GM12878 (cell line): ENCODE data around the gene FLAD1. TPM values are rescaled to one million over a fixed set of nuclear protein-coding genes. Genes with fewer than 3 reads are reported as not detected.
"Not testable (repeated sequence)": the region's sequence is repeated elsewhere in the genome, so short reads cannot be mapped to it uniquely, and the experiment has no call there.

ENCODE experiments used
- ATAC-seq: fragments of 200-7000 bp; cut with Tn5 transposase; 3 replicates; pipeline ENCODE4 v1.9.1; 2020; ENCODE audit warnings: mild to moderate bottlenecking, moderate library complexity
- BruUV-seq: library from RNA; stranded (reverse); fragments of 400-500 nt; replicated peaks from 2 replicates; lab custom pipeline; 2021; lab: Mats Ljungman, UMichigan
- CTCF ChIA-PET: fragments of 300-600 bp; sonication (Branson Sonifier 250); formaldehyde crosslinking; extraction: SDS; loops from one replicate; lab custom pipeline; 2021; ENCODE audit warnings: inconsistent platforms; lab: Yijun Ruan, JAX
- POLR2A ChIA-PET: fragments of 350-600 bp; formaldehyde crosslinking; extraction: SDS; loops from one replicate; lab custom pipeline; 2021; ENCODE audit warnings: inconsistent platforms; lab: Charles Lee
- RAD21 ChIA-PET: fragments of 300-600 bp; sonication (Branson Sonifier 250); formaldehyde crosslinking; loops from one replicate; lab custom pipeline; 2023; ENCODE audit warnings: antibody characterized with exemption; ENCODE audit not compliant: unreplicated experiment; lab: Charles Lee
- SMC1A ChIA-PET: fragments of 300-600 bp; sonication (Branson Sonifier 250); formaldehyde crosslinking; loops from one replicate; lab custom pipeline; 2023; ENCODE audit not compliant: unreplicated experiment, uncharacterized antibody; lab: Charles Lee
- DNase-seq: peaks from one replicate; pipeline ENCODE4 v3.0.0-alpha.2; 2011; ENCODE audit warnings: low read depth, low spot score
- FAIRE-seq: peaks from 3 replicates; lab custom pipeline; 2011; peaks lifted over from hg19 to GRCh38; lab: Jason Lieb, UNC
- H2AFZ ChIP-seq: 2 replicates; pipeline ENCODE4 v1.6.0; 2011; ENCODE audit warnings: low read depth, low read length, control low read depth; ENCODE audit not compliant: control insufficient read depth
- H3K27ac ChIP-seq: 2 replicates; pipeline ENCODE4 v1.5.1; 2011; ENCODE audit warnings: control low read depth; ENCODE audit not compliant: control insufficient read depth, insufficient read depth
- H3K27me3 ChIP-seq, 2 experiments: replicated peaks in 1 of 2; 2 replicates each; pipeline versions ENCODE4 v1.6.0 to v1.6.1; 2011; ENCODE audit warnings: low read length in 1 of 2; ENCODE audit not compliant: control insufficient read depth in 2 of 2, insufficient read depth in 2 of 2
- H3K36me3 ChIP-seq, 2 experiments: 2 replicates each; pipeline ENCODE4 v1.5.1; 2011; ENCODE audit warnings: low read length in 1 of 2; ENCODE audit not compliant: control insufficient read depth in 2 of 2, insufficient read depth in 2 of 2
- H3K4me1 ChIP-seq: 2 replicates; pipeline ENCODE4 v1.6.1; 2011; ENCODE audit warnings: mild to moderate bottlenecking, low read length, moderate library complexity, mixed read lengths; ENCODE audit not compliant: control insufficient read depth, insufficient read depth
- H3K4me2 ChIP-seq: 2 replicates; pipeline ENCODE4 v1.6.0; 2011; ENCODE audit warnings: control low read depth; ENCODE audit not compliant: control insufficient read depth, insufficient read depth
- H3K4me3 ChIP-seq: fragments of 200-600 bp; sonication (generic); 2 replicates; pipeline ENCODE4 v1.5.1; 2016
- H3K79me2 ChIP-seq: 2 replicates; pipeline ENCODE4 v1.6.0; 2011; ENCODE audit warnings: low read length; ENCODE audit not compliant: control insufficient read depth, insufficient read depth
- H3K9ac ChIP-seq: 2 replicates; pipeline ENCODE4 v1.8.0; 2011; ENCODE audit warnings: low read length, control low read depth, mixed read lengths; ENCODE audit not compliant: control insufficient read depth, insufficient read depth
- H3K9me3 ChIP-seq: replicated peaks from 3 replicates; pipeline ENCODE4 v1.5.1; 2011; ENCODE audit warnings: mild to moderate bottlenecking, low read length; ENCODE audit not compliant: control insufficient read depth, insufficient read depth
- H4K20me1 ChIP-seq: 2 replicates; pipeline ENCODE4 v1.6.0; 2011; ENCODE audit not compliant: control insufficient read depth, insufficient read depth
- FOXK2 ChIP-seq: fragments of 450-650 bp; IDR thresholded peaks from 2 replicates; pipeline ENCODE4 v1.6.1; 2017; ENCODE audit warnings: mild to moderate bottlenecking, moderate library complexity
- IRF3 ChIP-seq: fragments of 450-650 bp; IDR thresholded peaks from 2 replicates; pipeline ENCODE4 v1.6.1; 2014; ENCODE audit warnings: mild to moderate bottlenecking
- MLLT1 ChIP-seq: fragments of 450-650 bp; IDR thresholded peaks from 2 replicates; pipeline ENCODE4 v1.6.1; 2016; ENCODE audit warnings: mild to moderate bottlenecking
- PML ChIP-seq: IDR thresholded peaks from 2 replicates; pipeline ENCODE4 v1.6.1; 2012; ENCODE audit warnings: low read length, inconsistent platforms
- RCOR1 ChIP-seq: conservative IDR thresholded peaks from 2 replicates; pipeline ENCODE4 v1.6.1; 2012; ENCODE audit warnings: low read depth, low read length, improper control_type of control experiment
- SPI1 ChIP-seq: IDR thresholded peaks from 2 replicates; pipeline ENCODE4 v1.6.1; 2011; ENCODE audit warnings: low read depth, mild to moderate bottlenecking, low read length, moderate library complexity, borderline replicate concordance; ENCODE audit not compliant: insufficient read depth
- SREBF1 ChIP-seq: IDR thresholded peaks from 2 replicates; pipeline ENCODE4 v1.6.1; 2012; ENCODE audit warnings: mild to moderate bottlenecking, low read length
- WGBS: methylation state at CpG from one replicate; pipeline ENCODE4 v1.1.6; 2016; ENCODE audit warnings: low lambda C conversion rate; ENCODE audit not compliant: insufficient replicate concordance, insufficient coverage; ENCODE audit errors: missing lambda C conversion rate; 5-methylcytosine and 5-hydroxymethylcytosine counted together
- in situ Hi-C: fragments of 300-500 bp; cut with MboI; formaldehyde crosslinking; loops from 9 replicates; pipeline ENCODE4 v1.14.3; 2018; ENCODE audit warnings: mixed read lengths
- intact Hi-C: fragments of 100-400 bp; cut with micrococcal nuclease; formaldehyde crosslinking; loops from one replicate; pipeline ENCODE4 v1.14.2; 2022; ENCODE audit not compliant: unreplicated experiment
- polyA plus RNA-seq, 11 experiments: library from polyadenylated mRNA; depleted of rRNA in 4 of 11; unstranded in 6 of 11; stranded (reverse) in 5 of 11; fragments of >200 nt; fragmentation: Nextera tagmentation in 4 of 11; fragmentation: Illumina TruSeq in 1 of 11; extraction: Ambion mirVana in 4 of 11; extraction: Trizol in 1 of 11; gene quantifications; 1 replicate in 1 of 11; 2 replicates in 10 of 11; pipeline versions ENCODE4 v1.2.1 to v1.2.3, GENCODE V29; 2011 to 2016; ENCODE audit warnings: inconsistent platforms in 2 of 11, missing spikeins in 2 of 11, low read depth in 1 of 11
- total RNA-seq, 4 experiments: library from RNA; depleted of rRNA in 3 of 4; stranded (reverse); fragments of >200 nt in 3 of 4; fragmentation: Illumina TruSeq in 1 of 4; extraction: Trizol in 1 of 4; gene quantifications; 2 replicates each; pipeline versions ENCODE4 v1.2.1 to v1.2.3, GENCODE V29; 2013 to 2021

The FLAD1 gene
- total and polyA plus RNA-seq, 10 of the 15 experiments (the other 5 are each of a cell fraction or from before 2014, with no cell fraction given), result 22.9 to 93.4 (median 56.6) TPM

DNA sequence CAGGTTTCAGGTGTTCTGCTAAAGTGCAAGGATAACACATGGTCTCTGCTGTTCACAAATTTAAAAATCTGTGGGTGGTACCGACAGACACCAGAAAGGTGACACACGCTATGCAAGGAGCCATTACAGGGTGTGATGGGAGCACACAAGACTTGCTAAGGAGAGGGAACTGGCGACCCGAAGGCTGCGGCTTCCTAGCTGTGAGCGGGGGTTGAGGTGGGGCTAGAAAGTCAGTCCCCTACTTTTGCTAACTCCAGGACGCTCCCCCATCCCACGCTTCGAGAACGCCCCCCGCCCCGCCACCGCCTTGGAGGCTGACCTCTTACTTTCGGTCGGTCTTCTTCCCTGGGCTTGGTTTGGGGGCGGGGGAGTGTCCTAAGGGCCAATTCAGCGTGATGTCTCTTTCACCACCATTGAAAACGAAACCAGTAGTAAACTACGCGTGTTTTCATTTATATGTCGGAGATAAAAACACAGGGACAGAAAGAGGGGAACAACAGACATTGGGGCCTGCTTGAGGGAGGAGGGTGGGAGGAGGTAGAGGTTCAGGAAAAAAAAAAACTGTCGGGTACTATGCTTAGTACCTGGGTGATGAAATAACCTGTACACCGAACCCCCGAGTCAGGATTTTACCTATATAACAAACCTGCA, 7.6 kb upstream of the FLAD1 start (continued):
- TF ChIP-seq PML (0 out of 2 replicates have a peak, but pooled peaks have one; percentile 6), SREBF1 (no peak), IRF3 (no peak), MLLT1 (no peak; the same call in 1 of the 2 replicates), RCOR1 (no peak), FOXK2 (peak; percentile 56; the same call in 1 of the 2 replicates)

GRCh38 chr1:154977762-154978161, 5.4 kb upstream of the FLAD1 start:
- BruUV-seq, intact Hi-C loops, H2AFZ ChIP-seq, FAIRE-seq, DNase-seq, H3K4me3 ChIP-seq, H3K27me3 ChIP-seq, H3K9me3 ChIP-seq, H3K9ac ChIP-seq: not testable (repeated sequence)
- 33% methylated on average over 3 of the region's 3 CpGs for WGBS
- H3K27ac ChIP-seq, result 0 out of 2 replicates have a peak overlapping the region, but pooled peaks have one; percentile 9
- H3K4me2 ChIP-seq, result peak overlapping the region; percentile 39
- POLR2A ChIA-PET, result interaction anchor here (0.6 to 9.8 kb wide), 4 partner anchors 9 to 237 kb away, joined by 3 to 140 read pairs (median 5); partner anchors contain the start of genes PBXIP1 and PYGO2
- SMC1A ChIA-PET, result interaction anchor here (1.1 to 5.4 kb wide), 2 partner anchors 20 to 38 kb away, joined by 3 to 30 read pairs; no protein-coding TSS in a partner anchor
- peaks cover 0 to 16% of the 10 kb centered on the region in 2 experiments; a peak in 3 of 4 replicates for H3K36me3 ChIP-seq
- H3K79me2 ChIP-seq, result peaks cover 50% of the 10 kb centered on the region
- RAD21 ChIA-PET, result interaction anchor here (2.4 kb wide), 1 partner anchor 21 kb away, joined by 12 read pairs; no protein-coding TSS in a partner anchor
- peak; percentile 57; the same call in 1 of the 2 replicates for TF ChIP-seq SPI1
- TF ChIP-seq, all 136 proteins: peak for 1; not testable (repeated sequence) for 135
- in situ Hi-C loops, H4K20me1 ChIP-seq, ATAC-seq: not testable (repeated sequence)
- H3K4me1 ChIP-seq, result peaks cover 17% of the 10 kb centered on the region
- CTCF ChIA-PET, result interaction anchor here (1.7 to 20.6 kb wide), 3 partner anchors 20 to 84 kb away, joined by 4 to 226 read pairs (median 8); partner anchors contain the start of genes LENEP and ZBTB7B
